Endodermal cell (in vitro differentiated cells): ENCODE measurements around the gene PNKD. TPM values are rescaled to one million over a fixed set of nuclear protein-coding genes. Genes with fewer than 3 reads are reported as not detected.

Experiments used
- DNase-seq: peaks from one replicate; pipeline ENCODE4 v3.0.0-alpha.2; 2017
- H3K27ac ChIP-seq: 2 replicates; pipeline ENCODE4 v1.5.1; 2013; ENCODE audit warnings: mild to moderate bottlenecking, low read depth, low read length, moderate library complexity
- H3K27me3 ChIP-seq: 2 replicates; pipeline ENCODE4 v1.6.1; 2013; ENCODE audit warnings: mild to moderate bottlenecking, low read length, moderate library complexity; ENCODE audit not compliant: insufficient read depth, control insufficient read depth, poor library complexity, severe bottlenecking
- H3K36me3 ChIP-seq: 2 replicates; pipeline ENCODE4 v1.7.0; 2013; ENCODE audit warnings: mild to moderate bottlenecking, low read length, moderate library complexity; ENCODE audit not compliant: control insufficient read depth, insufficient read depth
- H3K4me1 ChIP-seq: one replicate; pipeline ENCODE4 v1.7.0; 2013; ENCODE audit warnings: low read length; ENCODE audit not compliant: control insufficient read depth, insufficient read depth
- H3K4me3 ChIP-seq: 2 replicates; pipeline ENCODE4 v1.5.1; 2013; ENCODE audit warnings: mild to moderate bottlenecking, low read length, moderate library complexity
- H3K9ac ChIP-seq: 2 replicates; pipeline ENCODE4 v1.6.1; 2013; ENCODE audit warnings: mild to moderate bottlenecking, low read length, moderate library complexity; ENCODE audit not compliant: poor library complexity, severe bottlenecking; ENCODE audit errors: extremely low read depth
- H3K9me3 ChIP-seq: 2 replicates; pipeline ENCODE4 v1.6.1; 2013; ENCODE audit warnings: mild to moderate bottlenecking, low read length, moderate library complexity; ENCODE audit not compliant: control insufficient read depth
- H3K27ac Mint-ChIP-seq: 2 replicates; pipeline ENCODE4 v1.8.0; 2020; ENCODE audit warnings: mixed read lengths
- H3K27me3 Mint-ChIP-seq: 2 replicates; pipeline ENCODE4 v1.8.0; 2021; ENCODE audit warnings: mild to moderate bottlenecking, mixed read lengths; ENCODE audit not compliant: insufficient read depth
- H3K36me3 Mint-ChIP-seq: 2 replicates; pipeline ENCODE4 v1.8.0; 2020; ENCODE audit warnings: low read depth, mixed read lengths
- H3K4me1 Mint-ChIP-seq: 2 replicates; pipeline ENCODE4 v1.8.0; 2020; ENCODE audit warnings: mixed read lengths
- H3K4me3 Mint-ChIP-seq: 2 replicates; pipeline ENCODE4 v1.8.0; 2020; ENCODE audit warnings: mild to moderate bottlenecking, moderate library complexity, mixed read lengths
- H3K9me3 Mint-ChIP-seq: 2 replicates; pipeline ENCODE4 v1.8.0; 2020; ENCODE audit warnings: mild to moderate bottlenecking, mixed read lengths
- WGBS, 2 experiments: methylation state at CpG; one replicate each; pipeline versions ENCODE4 v1.1.5 to v1.1.7; 2013; ENCODE audit warnings: missing lambda C conversion rate in 2 of 2, mixed read lengths in 1 of 2; ENCODE audit not compliant: insufficient coverage in 1 of 2, insufficient read length in 1 of 2; 5-methylcytosine and 5-hydroxymethylcytosine counted together
- total RNA-seq, 2 donors: library from RNA; stranded (reverse); fragmentation: NEBNext Ultra II Directional in 1 of 2; extraction: Animal tissue kit (Norgen Biotek cat#: 25700) in 1 of 2; gene quantifications; 2 replicates in 1 of 2; 3 replicates in 1 of 2; pipeline ENCODE4 v1.2.1, GENCODE V29; 2021
- TF ChIP-seq, protein P1 (sequence below): fragments of 200-600 bp; sonication (generic); conservative IDR thresholded peaks from 2 replicates; pipeline ENCODE4 v1.5.0; 2021; ENCODE audit warnings: antibody characterized with exemption, mild to moderate bottlenecking

PNKD gene
- total RNA-seq, 2 donors from 2014 or later = 33.9 to 39.6 TPM

DNA sequence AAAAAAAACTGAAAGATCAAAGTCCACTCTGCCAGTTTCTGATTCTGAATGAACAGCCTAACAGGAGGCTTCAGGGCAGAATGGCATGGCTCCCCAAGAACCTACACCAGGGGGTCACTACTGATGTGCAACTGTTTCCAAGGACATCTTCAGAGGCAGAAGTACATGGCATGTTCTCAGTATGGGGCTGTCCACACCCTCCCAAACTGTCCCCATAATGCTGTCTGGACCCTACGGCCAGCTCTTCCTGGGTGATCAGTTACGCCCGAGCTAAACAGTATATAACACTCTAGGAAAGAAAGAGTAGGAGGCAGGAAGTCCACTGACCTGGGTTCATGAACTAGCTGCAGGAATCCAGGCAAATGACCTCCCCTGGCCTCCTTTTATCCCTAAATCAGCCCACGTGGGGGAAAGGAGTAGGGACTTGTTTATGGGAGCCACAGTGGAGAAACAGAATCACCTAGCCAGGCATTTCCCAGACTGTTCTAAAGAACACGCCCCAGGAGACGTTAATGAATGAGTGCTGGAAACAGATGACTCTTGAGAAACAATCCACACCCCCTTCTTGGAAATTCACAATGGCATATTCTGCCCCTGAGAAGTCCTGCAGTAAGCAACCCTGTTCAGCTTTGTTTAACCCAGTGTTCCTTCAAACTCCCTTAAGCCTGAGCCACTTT is 19.5 kb downstream of the PNKD start:
- TF ChIP-seq, protein P1, sequence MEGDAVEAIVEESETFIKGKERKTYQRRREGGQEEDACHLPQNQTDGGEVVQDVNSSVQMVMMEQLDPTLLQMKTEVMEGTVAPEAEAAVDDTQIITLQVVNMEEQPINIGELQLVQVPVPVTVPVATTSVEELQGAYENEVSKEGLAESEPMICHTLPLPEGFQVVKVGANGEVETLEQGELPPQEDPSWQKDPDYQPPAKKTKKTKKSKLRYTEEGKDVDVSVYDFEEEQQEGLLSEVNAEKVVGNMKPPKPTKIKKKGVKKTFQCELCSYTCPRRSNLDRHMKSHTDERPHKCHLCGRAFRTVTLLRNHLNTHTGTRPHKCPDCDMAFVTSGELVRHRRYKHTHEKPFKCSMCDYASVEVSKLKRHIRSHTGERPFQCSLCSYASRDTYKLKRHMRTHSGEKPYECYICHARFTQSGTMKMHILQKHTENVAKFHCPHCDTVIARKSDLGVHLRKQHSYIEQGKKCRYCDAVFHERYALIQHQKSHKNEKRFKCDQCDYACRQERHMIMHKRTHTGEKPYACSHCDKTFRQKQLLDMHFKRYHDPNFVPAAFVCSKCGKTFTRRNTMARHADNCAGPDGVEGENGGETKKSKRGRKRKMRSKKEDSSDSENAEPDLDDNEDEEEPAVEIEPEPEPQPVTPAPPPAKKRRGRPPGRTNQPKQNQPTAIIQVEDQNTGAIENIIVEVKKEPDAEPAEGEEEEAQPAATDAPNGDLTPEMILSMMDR = no peak
- Mint-ChIP-seq H3K27me3 (no peaks in the 10 kb centered on the region), H3K27ac (peak overlapping the region; percentile 78), H3K4me1 (peaks cover 72% of the 10 kb centered on the region), H3K4me3 (peak overlapping the region; percentile 67), H3K36me3 (no peaks in the 10 kb centered on the region), H3K9me3 (no peaks in the 10 kb centered on the region)
- H3K27me3 ChIP-seq = no peaks in the 10 kb centered on the region
- WGBS, 2 experiments = 72 to 75% methylated on average over 3 to 6 of the region's 6 CpGs
- H3K4me3 ChIP-seq = peak overlapping the region; percentile 75
- no peaks in the 10 kb centered on the region for H3K9me3 ChIP-seq
- peaks cover 30% of the 10 kb centered on the region for H3K4me1 ChIP-seq
- no peaks in the 10 kb centered on the region for H3K36me3 ChIP-seq
- no peak overlapping the region for H3K9ac ChIP-seq
- DNase-seq = no peak
- no peak overlapping the region for H3K27ac ChIP-seq

DNA sequence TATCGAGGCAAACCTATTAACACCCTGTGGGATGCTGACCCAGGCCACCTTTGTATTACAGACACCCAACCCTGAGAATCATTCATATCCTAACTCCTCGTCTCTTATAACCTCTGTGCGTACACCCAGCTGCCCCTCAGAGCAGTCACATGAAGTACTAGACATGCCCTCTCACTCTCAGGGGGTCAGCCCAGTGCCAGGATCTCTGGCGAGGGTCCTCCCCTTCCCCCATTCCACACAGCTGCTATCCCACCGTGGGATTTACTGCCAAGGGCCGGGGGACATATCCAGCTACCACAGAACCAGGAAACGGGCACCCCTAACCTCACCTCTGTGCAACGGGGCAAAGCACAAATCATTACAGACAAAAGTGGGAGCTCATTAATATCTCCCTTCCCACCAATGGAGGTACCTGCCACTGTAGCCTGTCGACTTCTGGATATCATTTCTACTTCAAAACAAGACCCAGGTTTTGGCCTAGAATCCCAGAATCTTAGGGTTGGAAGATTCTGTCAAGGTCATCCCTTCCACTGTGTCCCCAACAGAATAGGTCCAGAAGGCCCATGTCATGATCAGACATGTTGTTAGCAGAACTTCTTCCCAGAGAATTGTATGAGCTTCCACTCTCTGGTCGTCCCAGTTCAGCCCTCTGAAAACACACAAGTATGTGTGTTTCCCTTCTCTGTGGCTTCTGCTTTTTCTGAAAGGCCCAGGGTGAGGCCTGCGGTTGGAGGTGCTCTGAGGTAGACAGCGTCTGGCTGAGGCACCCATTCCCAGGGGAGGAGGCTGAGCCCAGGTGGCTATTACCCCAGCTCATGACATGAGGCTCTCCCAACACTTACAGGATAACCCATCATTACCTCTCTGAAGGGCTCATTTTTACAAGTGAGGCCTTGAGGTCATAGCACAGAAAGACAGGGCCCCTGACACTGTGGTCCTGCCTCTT is 20.3 kb downstream of the PNKD start:
- peak overlapping the region; percentile 67 for H3K4me3 Mint-ChIP-seq
- Histone ChIP-seq H3K4me1 (peaks cover 30% of the 10 kb centered on the region), H3K9me3 (no peaks in the 10 kb centered on the region), H3K9ac (no peak overlapping the region), H3K27ac (no peak overlapping the region), H3K27me3 (no peaks in the 10 kb centered on the region), H3K36me3 (no peaks in the 10 kb centered on the region), H3K4me3 (peak overlapping the region; percentile 75)
- H3K4me1 Mint-ChIP-seq = peaks cover 78% of the 10 kb centered on the region
- no peaks in the 10 kb centered on the region for H3K36me3 Mint-ChIP-seq
- 74 to 82% methylated on average over 6 to 12 of the region's 12 CpGs for WGBS, 2 experiments
- H3K9me3 Mint-ChIP-seq = no peaks in the 10 kb centered on the region
- no peaks in the 10 kb centered on the region for H3K27me3 Mint-ChIP-seq
- peak overlapping the region; percentile 78 for H3K27ac Mint-ChIP-seq
- TF ChIP-seq, protein P1 = no peak
- DNase-seq = no peak

DNA sequence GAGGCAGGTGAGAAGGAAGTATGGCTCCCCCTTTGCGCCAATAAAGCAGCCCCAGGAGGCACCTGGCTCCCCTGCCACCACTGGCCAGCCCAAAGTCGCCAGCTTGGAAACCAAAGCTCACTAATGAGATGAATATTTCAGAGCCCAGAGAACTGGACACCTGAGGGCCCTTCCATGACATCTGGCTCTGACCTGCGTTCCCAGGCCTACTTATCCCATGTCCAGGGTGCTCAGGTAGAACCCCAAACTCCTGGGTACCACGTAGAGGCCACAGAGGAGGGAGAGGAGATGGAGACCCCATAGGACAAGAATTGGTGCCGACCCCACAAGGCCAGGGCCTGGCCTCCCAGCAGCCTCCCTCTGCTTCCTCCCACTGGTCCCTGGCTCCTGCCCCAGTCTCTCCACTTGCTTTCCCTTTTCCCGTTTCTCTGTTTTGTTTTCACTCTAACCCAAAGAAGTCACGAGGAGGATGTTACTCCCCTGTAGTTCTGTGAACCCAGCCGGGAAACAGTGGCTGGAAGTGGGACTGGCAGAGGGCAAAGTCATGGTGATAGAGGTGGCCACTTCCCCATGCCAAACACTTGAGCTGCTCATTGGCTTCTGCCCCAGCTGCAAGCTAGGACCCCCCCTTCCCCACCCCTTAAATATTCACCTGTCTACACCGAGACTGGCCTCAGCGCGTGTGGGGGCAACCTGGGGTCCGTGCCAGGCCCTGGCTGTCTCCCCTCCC is 21.2 kb downstream of the PNKD start:
- no peaks in the 10 kb centered on the region for H3K27me3 Mint-ChIP-seq
- H3K27ac Mint-ChIP-seq = peak overlapping the region; percentile 55
- peak overlapping the region; percentile 22 for H3K9ac ChIP-seq
- no peak for DNase-seq
- 88 to 89% methylated on average over 7 to 12 of the region's 12 CpGs for WGBS, 2 experiments
- no peaks in the 10 kb centered on the region for H3K9me3 Mint-ChIP-seq
- H3K9me3 ChIP-seq = no peaks in the 10 kb centered on the region
- H3K27ac ChIP-seq = no peak overlapping the region
- H3K4me1 Mint-ChIP-seq = peaks cover 77% of the 10 kb centered on the region
- peaks cover 24% of the 10 kb centered on the region for H3K4me1 ChIP-seq
- TF ChIP-seq, protein P1 = no peak
- peak overlapping the region; percentile 75 for H3K4me3 ChIP-seq
- no peaks in the 10 kb centered on the region for H3K27me3 ChIP-seq
- peak overlapping the region; percentile 67 for H3K4me3 Mint-ChIP-seq
- no peaks in the 10 kb centered on the region for H3K36me3 Mint-ChIP-seq
- H3K36me3 ChIP-seq = no peaks in the 10 kb centered on the region
